CD4-positive, alpha-beta T cell (primary cell): ENCODE measurements around the gene LY9. TPM values are rescaled to one million over a fixed set of nuclear protein-coding genes. Genes with fewer than 3 reads are reported as not detected.

ENCODE experiments used
- ATAC-seq: fragments of 200-7000 bp; cut with Tn5 transposase; one replicate; pipeline ENCODE4 v1.10.0; 2022; ENCODE audit warnings: mild to moderate bottlenecking; ENCODE audit not compliant: poor library complexity
- CTCF ChIA-PET: fragments of 350-600 bp; sonication (Branson Sonifier 250); formaldehyde crosslinking; loops from one replicate; lab custom pipeline; 2021; ENCODE audit warnings: antibody characterized with exemption, inconsistent platforms; lab: Charles Lee
- POLR2A ChIA-PET: fragments of 350-600 bp; sonication (Branson Sonifier 250); formaldehyde crosslinking; loops from one replicate; lab custom pipeline; 2021; ENCODE audit warnings: antibody characterized with exemption, inconsistent platforms; lab: Charles Lee
- DNase-seq, 14 experiments: peaks; one replicate each; pipeline ENCODE4 v3.0.0-alpha.2; 2013 to 2020; ENCODE audit warnings: mixed read lengths in 2 of 14
- H3K27ac ChIP-seq, 2 donors: one replicate each; pipeline versions ENCODE4 v1.5.1 to v1.7.0; 2013; ENCODE audit warnings: low read length in 2 of 2, low read depth in 1 of 2, mild to moderate bottlenecking in 1 of 2
- H3K27me3 ChIP-seq, 2 experiments: 1 replicate in 1 of 2; 2 replicates in 1 of 2; pipeline versions ENCODE4 v1.6.1 to v1.7.0; 2013; ENCODE audit warnings: low read length in 2 of 2, control low read depth in 1 of 2, mild to moderate bottlenecking in 1 of 2, moderate library complexity in 1 of 2; ENCODE audit not compliant: insufficient read depth in 2 of 2, control insufficient read depth in 1 of 2
- H3K36me3 ChIP-seq: one replicate; pipeline ENCODE4 v1.6.1; 2013; ENCODE audit warnings: low read length, control low read depth; ENCODE audit not compliant: insufficient read depth
- H3K4me1 ChIP-seq: one replicate; pipeline ENCODE4 v1.6.1; 2013; ENCODE audit warnings: low read length, control low read depth; ENCODE audit not compliant: insufficient read depth
- H3K4me3 ChIP-seq: one replicate; pipeline ENCODE4 v1.5.1; 2013; ENCODE audit warnings: mild to moderate bottlenecking, low read length, moderate library complexity
- H3K9me3 ChIP-seq, 2 experiments: 1 replicate in 1 of 2; 2 replicates in 1 of 2; pipeline versions ENCODE4 v1.6.1 to v1.7.0; 2013; ENCODE audit warnings: low read length in 2 of 2, mild to moderate bottlenecking in 2 of 2, control low read depth in 1 of 2, moderate library complexity in 1 of 2; ENCODE audit not compliant: control insufficient read depth in 1 of 2, insufficient read depth in 1 of 2
- H3K27ac Mint-ChIP-seq: one replicate; pipeline ENCODE4 v1.8.0; 2020; ENCODE audit warnings: mixed read lengths
- H3K27me3 Mint-ChIP-seq: one replicate; pipeline ENCODE4 v1.8.0; 2021; ENCODE audit warnings: mixed read lengths
- H3K36me3 Mint-ChIP-seq: one replicate; pipeline ENCODE4 v1.8.0; 2021; ENCODE audit warnings: low read depth, mixed read lengths
- H3K4me1 Mint-ChIP-seq: one replicate; pipeline ENCODE4 v1.8.0; 2021; ENCODE audit warnings: low read depth, mixed read lengths
- H3K4me3 Mint-ChIP-seq: one replicate; pipeline ENCODE4 v1.8.0; 2020; ENCODE audit warnings: mild to moderate bottlenecking, mixed read lengths
- H3K9me3 Mint-ChIP-seq: one replicate; pipeline ENCODE4 v1.8.0; 2020; ENCODE audit warnings: mixed read lengths
- CTCF ChIP-seq: fragments of 200-600 bp; IDR thresholded peaks from one replicate; pipeline ENCODE4 v1.8.0; 2022; ENCODE audit warnings: antibody characterized with exemption, mild to moderate bottlenecking
- intact Hi-C, 2 experiments: fragments of 100-400 bp; cut with DNase I in 1 of 2; cut with micrococcal nuclease in 1 of 2; formaldehyde crosslinking; loops; one replicate each; pipeline versions ENCODE4 v1.15.1 to v1.9.0; 2023 to 2025; cut with DNase I, micrococcal nuclease
- total RNA-seq, 174 experiments: library from RNA in 2 of 174; stranded (reverse) in 2 of 174; gene quantifications; one replicate each; pipeline ENCODE4 v1.2.3 and lab custom pipeline; 2021 to 2026

The LY9 gene
- total RNA-seq, 2 experiments from 2014 or later: 124 TPM

GRCh38 chr1:160774886-160775719, 20.9 kb upstream of the LY9 start:
- CTCF ChIA-PET: interaction anchor here (0.7 to 2.7 kb wide), 2 partner anchors 48 to 177 kb away, joined by 3 to 9 read pairs; no protein-coding TSS in a partner anchor

GRCh38 chr1:160776178-160776577, 19.8 kb upstream of the LY9 start:
- Mint-ChIP-seq H3K4me1 (peaks cover 12% of the 10 kb centered on the region), H3K27ac (no peak overlapping the region), H3K4me3 (no peak overlapping the region), H3K36me3 (no peaks in the 10 kb centered on the region), H3K27me3 (no peaks in the 10 kb centered on the region), H3K9me3 (no peaks in the 10 kb centered on the region)
- no peak for DNase-seq
- Histone ChIP-seq H3K4me1 (peaks cover 17% of the 10 kb centered on the region), H3K36me3 (no peaks in the 10 kb centered on the region), H3K4me3 (no peak overlapping the region), H3K27ac (no peak overlapping the region), H3K27me3 (no peaks in the 10 kb centered on the region), H3K9me3 (no peaks in the 10 kb centered on the region)
- ChIA-PET POLR2A (interaction anchor here (1.0 to 1.9 kb wide), 5 partner anchors 8 to 291 kb away, joined by 3 to 23 read pairs (median 10); partner anchors contain the start of gene LY9), CTCF (interaction anchor here (1.0 to 3.0 kb wide), 6 partner anchors 8 to 176 kb away, joined by 3 to 25 read pairs (median 12); partner anchors contain the start of gene LY9)
- no peak for ATAC-seq
- TF ChIP-seq CTCF: no peak
- intact Hi-C loops: loop anchor here (2.0 to 5.0 kb wide), 6 partner anchors 15 to 179 kb away; partner anchors contain the start of genes ITLN2 (in 2 of the 2) and ITLN1 (in 1 of the 2)

More at GRCh38 chr1:160774886-160775719, 20.9 kb upstream of the LY9 start:
- Histone ChIP-seq H3K9me3 (no peaks in the 10 kb centered on the region), H3K36me3 (no peaks in the 10 kb centered on the region), H3K27me3 (no peaks in the 10 kb centered on the region), H3K4me1 (peaks cover 15% of the 10 kb centered on the region), H3K27ac (no peak overlapping the region), H3K4me3 (no peak overlapping the region)
- POLR2A ChIA-PET: no interaction called here
- Mint-ChIP-seq H3K4me1 (peaks cover 12% of the 10 kb centered on the region), H3K9me3 (no peaks in the 10 kb centered on the region), H3K36me3 (no peaks in the 10 kb centered on the region), H3K27ac (no peak overlapping the region), H3K27me3 (no peaks in the 10 kb centered on the region), H3K4me3 (no peak overlapping the region)
- intact Hi-C loops: loop anchor here in 1 of 2 experiments (5.0 kb wide), 4 partner anchors 37 to 177 kb away; partner anchors contain the start of gene ITLN2
- TF ChIP-seq CTCF: no peak
- ATAC-seq: no peak
- DNase-seq: no peak

- no peak overlapping the region for H3K4me3 Mint-ChIP-seq
- no peaks in the 10 kb centered on the region for H3K36me3 Mint-ChIP-seq
- intact Hi-C loops: loop anchor here (1.0 to 5.0 kb wide), 7 partner anchors 13 to 177 kb away; partner anchors contain the start of genes ITLN2 (in 2 of the 2) and ITLN1 (in 1 of the 2)
- no peaks in the 10 kb centered on the region for H3K9me3 ChIP-seq
- no peak overlapping the region for H3K27ac Mint-ChIP-seq
- no peaks in the 10 kb centered on the region for H3K27me3 Mint-ChIP-seq
- ATAC-seq: peak; percentile 83
- H3K4me3 ChIP-seq: no peak overlapping the region
- no peaks in the 10 kb centered on the region for H3K9me3 Mint-ChIP-seq
- H3K36me3 ChIP-seq: no peaks in the 10 kb centered on the region
- DNase-seq: peak in 10 of 14 experiments; percentile 22 to 83 (median 44)
- peaks cover 24% of the 10 kb centered on the region for H3K4me1 Mint-ChIP-seq
- CTCF ChIA-PET: interaction anchor here (0.6 to 3.0 kb wide), 18 partner anchors 10 to 175 kb away, joined by 3 to 25 read pairs (median 4); partner anchors contain the start of genes LY9 and SLAMF7
- H3K27me3 ChIP-seq: no peaks in the 10 kb centered on the region
- peaks cover 31% of the 10 kb centered on the region for H3K4me1 ChIP-seq
- POLR2A ChIA-PET: interaction anchor here (0.5 to 1.9 kb wide), 13 partner anchors 10 to 174 kb away, joined by 3 to 23 read pairs (median 4); partner anchors contain the start of gene LY9
- H3K27ac ChIP-seq: no peak overlapping the region
- peak; percentile 72 for TF ChIP-seq CTCF
These were observed 18.4 kb upstream of the LY9 start for GRCh38 chr1:160777486-160778089.
